ENCODE results near the gene WDR70.
"Not testable (repeated sequence)": the region's sequence is repeated elsewhere in the genome, so short reads cannot be mapped to it uniquely, and the experiment has no call there.

The WDR70 gene

DNA sequence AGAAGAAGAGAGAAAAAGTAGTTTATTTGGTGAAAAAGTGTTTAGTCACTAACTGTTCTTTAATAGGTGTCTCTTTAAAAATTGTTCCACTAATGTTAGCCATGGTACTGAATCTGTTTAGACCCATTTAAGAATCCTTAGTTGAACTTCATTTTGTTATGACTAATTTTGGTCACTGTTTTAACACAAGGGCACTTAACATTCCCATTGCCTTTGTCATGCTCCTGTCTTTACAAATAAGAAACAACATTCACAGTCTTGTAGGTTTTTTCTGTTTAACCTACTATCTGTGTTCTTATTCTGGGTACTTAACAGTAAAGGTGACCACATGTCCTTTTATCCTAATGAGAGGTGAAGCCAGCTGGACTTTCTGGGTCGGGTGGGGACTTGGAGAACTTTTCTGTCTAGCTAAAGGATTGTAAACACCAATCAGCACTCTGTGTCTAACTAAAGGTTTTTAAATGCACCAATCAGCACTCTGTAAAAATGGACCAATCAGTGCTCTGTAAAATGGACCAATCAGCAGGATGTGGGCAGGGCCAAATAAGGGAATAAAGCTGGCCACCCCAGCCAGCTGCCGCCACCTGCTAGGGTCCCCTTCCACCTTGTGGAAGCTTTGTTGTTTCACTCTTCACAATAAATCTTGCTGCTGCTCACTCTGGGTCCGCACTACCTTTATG is 116.7 kb downstream of the WDR70 start:
- no peak for DNase-seq (ENCODE audit: insufficient read length, low spot score)
- no peak for TF ChIP-seq SPI1 (IDR thresholded peaks at IDR 0.05; ENCODE audit: low read depth, low read length)
- no peak for TF ChIP-seq PAX5 (IDR thresholded peaks at IDR 0.05; ENCODE audit: insufficient read depth, low read length, severe bottlenecking)
- no peak for TF ChIP-seq TAF1 (IDR thresholded peaks at IDR 0.05; ENCODE audit: low read depth, low read length)
- no peak for TF ChIP-seq POU2F2 (IDR thresholded peaks at IDR 0.05; ENCODE audit: low read depth, low read length)
- TF ChIP-seq POLR2AphosphoS5 (IDR thresholded peaks at IDR 0.05; ENCODE audit: low read depth, low read length), result no peak
- TF ChIP-seq POLR2A (IDR thresholded peaks at IDR 0.05; ENCODE audit: low read depth, low read length), result no peak
- no peak for FAIRE-seq

GRCh38 chr5:37496902-37497445 is 117.9 kb downstream of the WDR70 start:
- TF ChIP-seq SPI1 (IDR thresholded peaks at IDR 0.05; ENCODE audit: low read depth, low read length) (no peak), POLR2A (IDR thresholded peaks at IDR 0.05; ENCODE audit: low read depth, low read length) (no peak), POLR2AphosphoS5 (IDR thresholded peaks at IDR 0.05; ENCODE audit: low read depth, low read length) (no peak), POU2F2 (IDR thresholded peaks at IDR 0.05; ENCODE audit: low read depth, low read length) (no peak), PAX5 (IDR thresholded peaks at IDR 0.05; ENCODE audit: insufficient read depth, low read length, severe bottlenecking) (no peak), TAF1 (IDR thresholded peaks at IDR 0.05; ENCODE audit: low read depth, low read length) (no peak)
- no peak for DNase-seq (ENCODE audit: insufficient read length, low spot score)
- no peak for FAIRE-seq

DNA sequence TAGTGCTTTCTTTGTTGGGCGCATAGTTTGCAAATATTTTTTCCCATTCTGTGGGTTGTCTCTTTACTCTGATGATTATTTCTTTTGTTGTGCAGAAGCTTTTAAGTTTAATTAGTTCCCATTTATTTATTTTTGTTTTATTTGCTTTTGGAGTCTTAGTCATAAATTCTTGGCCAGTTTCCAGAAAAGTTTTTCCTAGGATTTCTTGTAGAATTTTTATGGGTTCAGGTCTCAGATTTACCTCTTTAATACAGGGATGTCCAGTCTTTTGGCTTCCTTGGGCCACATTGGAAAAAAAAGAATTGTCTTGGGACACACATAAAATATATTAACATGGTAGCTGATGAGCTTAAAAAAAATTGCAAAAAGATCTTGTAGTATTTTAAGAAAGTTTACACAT is 122.0 kb downstream of the WDR70 start:
- TF ChIP-seq SPI1 (IDR thresholded peaks at IDR 0.05; ENCODE audit: low read depth, low read length) (no peak), PAX5 (IDR thresholded peaks at IDR 0.05; ENCODE audit: insufficient read depth, low read length, severe bottlenecking) (no peak), TAF1 (IDR thresholded peaks at IDR 0.05; ENCODE audit: low read depth, low read length) (no peak), POLR2AphosphoS5 (IDR thresholded peaks at IDR 0.05; ENCODE audit: low read depth, low read length) (no peak), POU2F2 (IDR thresholded peaks at IDR 0.05; ENCODE audit: low read depth, low read length) (no peak), POLR2A (IDR thresholded peaks at IDR 0.05; ENCODE audit: low read depth, low read length) (no peak)
- DNase-seq (ENCODE audit: insufficient read length, low spot score) (no peak), FAIRE-seq (no peak)

DNA sequence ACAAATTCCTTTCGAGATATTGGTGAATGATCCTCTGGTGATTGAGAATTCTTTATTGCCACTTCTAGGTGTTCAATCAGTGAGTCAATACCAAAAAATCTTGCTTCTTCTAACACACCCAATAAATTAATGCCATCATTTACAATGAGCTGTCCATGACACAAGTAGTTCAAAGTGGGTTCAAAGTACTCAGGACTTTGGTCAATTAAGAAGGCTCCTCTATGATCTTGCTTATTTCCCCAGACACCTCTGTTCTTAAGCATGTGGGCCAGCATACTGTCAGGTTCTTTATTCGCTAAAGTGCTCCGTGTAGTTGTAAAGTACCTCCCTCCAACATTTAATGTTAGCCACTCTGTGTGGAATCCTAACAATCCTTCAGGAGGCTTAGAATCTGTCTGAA is 127.1 kb downstream of the WDR70 start:
- TF ChIP-seq SPI1 (IDR thresholded peaks at IDR 0.05; ENCODE audit: low read depth, low read length) (no peak), POLR2AphosphoS5 (IDR thresholded peaks at IDR 0.05; ENCODE audit: low read depth, low read length) (no peak), POLR2A (IDR thresholded peaks at IDR 0.05; ENCODE audit: low read depth, low read length) (no peak), PAX5 (IDR thresholded peaks at IDR 0.05; ENCODE audit: insufficient read depth, low read length, severe bottlenecking) (no peak)
- FAIRE-seq (no peak), DNase-seq (ENCODE audit: insufficient read length, low spot score) (no peak)

DNA sequence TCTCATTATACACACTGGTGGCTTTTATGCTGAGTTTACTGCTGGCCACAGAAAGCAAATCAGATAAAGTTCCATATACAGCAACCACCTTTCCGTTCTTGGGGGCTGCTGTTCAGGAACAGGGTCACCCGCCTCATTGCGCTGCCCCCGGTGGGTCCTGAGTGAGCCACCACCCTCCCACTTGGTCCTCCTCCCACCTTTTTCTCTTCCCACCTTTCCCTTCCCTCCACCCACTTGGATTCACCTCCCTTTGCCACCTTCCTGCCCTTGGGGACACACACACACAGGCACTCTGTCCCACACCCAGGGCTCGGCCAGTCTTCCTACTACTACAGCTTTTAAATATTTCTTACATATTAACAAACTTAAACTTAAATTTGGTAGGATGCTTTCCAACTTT is 127.6 kb downstream of the WDR70 start:
- FAIRE-seq, result no peak
- TF ChIP-seq TAF1 (IDR thresholded peaks at IDR 0.05; ENCODE audit: low read depth, low read length) (no peak), PAX5 (IDR thresholded peaks at IDR 0.05; ENCODE audit: insufficient read depth, low read length, severe bottlenecking) (no peak), POLR2AphosphoS5 (IDR thresholded peaks at IDR 0.05; ENCODE audit: low read depth, low read length) (no peak), POLR2A (IDR thresholded peaks at IDR 0.05; ENCODE audit: low read depth, low read length) (no peak), SPI1 (IDR thresholded peaks at IDR 0.05; ENCODE audit: low read depth, low read length) (no peak), POU2F2 (IDR thresholded peaks at IDR 0.05; ENCODE audit: low read depth, low read length) (no peak)
- DNase-seq (ENCODE audit: insufficient read length, low spot score), result no peak

DNA sequence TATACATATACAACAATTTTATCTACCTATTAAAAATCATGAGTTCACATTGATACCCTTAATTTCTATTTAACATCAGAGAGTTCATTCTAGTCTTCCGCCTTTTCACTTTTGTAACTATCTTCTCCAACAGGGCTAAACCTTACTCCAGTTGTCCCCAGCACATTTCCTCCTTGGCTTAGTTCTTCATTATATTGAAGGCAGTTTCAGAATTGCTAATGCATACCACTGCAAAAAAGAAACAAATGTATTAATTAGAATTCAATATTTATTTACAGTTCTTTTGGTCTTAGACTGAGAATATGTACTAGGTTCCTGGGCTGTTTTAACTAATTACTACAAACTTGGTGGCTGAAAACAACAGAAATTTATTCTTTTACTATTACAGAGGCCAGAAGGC is 132.5 kb downstream of the WDR70 start:
- TF ChIP-seq POU2F2 (IDR thresholded peaks at IDR 0.05; ENCODE audit: low read depth, low read length) (no peak), PAX5 (IDR thresholded peaks at IDR 0.05; ENCODE audit: insufficient read depth, low read length, severe bottlenecking) (no peak), SPI1 (IDR thresholded peaks at IDR 0.05; ENCODE audit: low read depth, low read length) (no peak), TAF1 (IDR thresholded peaks at IDR 0.05; ENCODE audit: low read depth, low read length) (no peak), POLR2AphosphoS5 (IDR thresholded peaks at IDR 0.05; ENCODE audit: low read depth, low read length) (no peak), POLR2A (IDR thresholded peaks at IDR 0.05; ENCODE audit: low read depth, low read length) (no peak)
- no peak for DNase-seq (ENCODE audit: insufficient read length, low spot score)
- no peak for FAIRE-seq

DNA sequence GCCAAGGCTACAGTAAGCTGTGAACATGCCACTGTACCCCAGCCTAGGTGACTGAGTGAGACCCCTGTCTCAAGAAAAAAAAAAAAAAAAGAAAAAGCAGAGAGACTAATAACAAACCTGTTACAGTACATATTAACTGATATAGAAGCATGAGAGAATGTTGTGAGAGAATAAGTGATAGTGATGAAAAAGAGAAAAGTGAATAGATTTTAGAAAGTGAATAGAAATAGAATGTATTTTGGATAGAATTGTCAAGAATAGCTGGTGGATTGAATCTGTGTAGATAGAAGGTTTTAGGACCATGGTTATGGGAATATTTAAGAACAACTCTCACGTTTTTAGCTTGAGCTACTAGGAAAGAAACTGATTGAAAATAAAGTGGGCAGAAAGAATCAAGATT is 135.8 kb downstream of the WDR70 start:
- DNase-seq (ENCODE audit: insufficient read length, low spot score) (no peak), FAIRE-seq (no peak)
- TF ChIP-seq POLR2AphosphoS5 (IDR thresholded peaks at IDR 0.05; ENCODE audit: low read depth, low read length) (no peak), TAF1 (IDR thresholded peaks at IDR 0.05; ENCODE audit: low read depth, low read length) (no peak), POU2F2 (IDR thresholded peaks at IDR 0.05; ENCODE audit: low read depth, low read length) (no peak), SPI1 (IDR thresholded peaks at IDR 0.05; ENCODE audit: low read depth, low read length) (no peak), POLR2A (IDR thresholded peaks at IDR 0.05; ENCODE audit: low read depth, low read length) (no peak), PAX5 (IDR thresholded peaks at IDR 0.05; ENCODE audit: insufficient read depth, low read length, severe bottlenecking) (no peak)

GRCh38 chr5:37517686-37518085 is 138.6 kb downstream of the WDR70 start:
- no peak for FAIRE-seq
- no peak for DNase-seq (ENCODE audit: insufficient read length, low spot score)
- TF ChIP-seq PAX5 (IDR thresholded peaks at IDR 0.05; ENCODE audit: insufficient read depth, low read length, severe bottlenecking) (no peak), POU2F2 (IDR thresholded peaks at IDR 0.05; ENCODE audit: low read depth, low read length) (no peak), POLR2A (IDR thresholded peaks at IDR 0.05; ENCODE audit: low read depth, low read length) (no peak), TAF1 (IDR thresholded peaks at IDR 0.05; ENCODE audit: low read depth, low read length) (no peak)

DNA sequence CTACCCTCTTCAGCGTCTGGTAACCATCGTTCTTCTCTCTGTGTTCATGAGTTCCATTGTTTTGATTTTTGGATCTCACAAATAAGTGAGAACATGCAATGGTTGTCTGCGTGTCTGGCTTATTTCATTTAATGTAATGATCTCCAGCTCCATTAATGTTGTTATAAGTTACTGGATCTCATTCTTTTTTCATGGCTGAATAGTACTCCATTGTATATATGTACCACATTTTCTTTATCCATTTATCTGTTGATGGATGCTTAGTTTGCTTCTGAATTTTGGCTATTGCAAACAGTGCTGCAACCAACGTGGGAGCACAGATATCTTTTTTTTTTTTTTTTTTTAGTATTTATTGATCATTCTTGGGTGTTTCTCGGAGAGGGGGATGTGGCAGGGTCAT is 139.2 kb downstream of the WDR70 start:
- not testable (repeated sequence) for DNase-seq (ENCODE audit: insufficient read length, low spot score); FAIRE-seq

- FAIRE-seq, result no peak
- no peak for DNase-seq (ENCODE audit: insufficient read length, low spot score)
- no peak for TF ChIP-seq SPI1 (IDR thresholded peaks at IDR 0.05; ENCODE audit: low read depth, low read length)
- TF ChIP-seq TAF1 (IDR thresholded peaks at IDR 0.05; ENCODE audit: low read depth, low read length), result no peak
- no peak for TF ChIP-seq PAX5 (IDR thresholded peaks at IDR 0.05; ENCODE audit: insufficient read depth, low read length, severe bottlenecking)
- no peak for TF ChIP-seq POU2F2 (IDR thresholded peaks at IDR 0.05; ENCODE audit: low read depth, low read length)
- TF ChIP-seq POLR2AphosphoS5 (IDR thresholded peaks at IDR 0.05; ENCODE audit: low read depth, low read length), result no peak
- TF ChIP-seq POLR2A (IDR thresholded peaks at IDR 0.05; ENCODE audit: low read depth, low read length), result no peak
These were observed 140.2 kb downstream of the WDR70 start for GRCh38 chr5:37519304-37519703.

All from GM12891 (cell line).